ENCODE measurements around the gene GPR158.
A peak's percentile ranks its signal among the peaks of the same experiment; 100 is the strongest.

Gene GPR158

DNA sequence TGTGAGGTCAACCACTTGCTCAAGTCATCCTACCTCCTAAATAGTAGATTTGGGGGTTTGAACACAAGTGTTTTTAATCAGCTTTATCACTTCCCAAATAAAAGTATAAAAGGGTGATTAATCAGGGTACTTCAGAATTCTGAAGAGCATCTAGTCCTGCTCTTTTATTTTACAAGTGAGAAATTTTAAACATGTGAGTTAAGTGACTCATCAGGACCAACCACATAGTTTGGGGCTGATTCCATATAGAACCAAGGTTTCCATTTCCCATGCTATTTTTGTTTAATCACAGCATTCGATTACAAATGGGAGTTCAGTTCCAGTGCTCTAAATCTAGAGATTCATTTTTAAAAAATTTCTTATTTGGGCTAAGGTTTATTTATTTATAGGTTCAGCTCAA, 113.4 kb downstream of the GPR158 start:
- H3K4me3 ChIP-seq (ENCODE audit: low read length), result no peak overlapping the region
- TF ChIP-seq, protein P1, sequence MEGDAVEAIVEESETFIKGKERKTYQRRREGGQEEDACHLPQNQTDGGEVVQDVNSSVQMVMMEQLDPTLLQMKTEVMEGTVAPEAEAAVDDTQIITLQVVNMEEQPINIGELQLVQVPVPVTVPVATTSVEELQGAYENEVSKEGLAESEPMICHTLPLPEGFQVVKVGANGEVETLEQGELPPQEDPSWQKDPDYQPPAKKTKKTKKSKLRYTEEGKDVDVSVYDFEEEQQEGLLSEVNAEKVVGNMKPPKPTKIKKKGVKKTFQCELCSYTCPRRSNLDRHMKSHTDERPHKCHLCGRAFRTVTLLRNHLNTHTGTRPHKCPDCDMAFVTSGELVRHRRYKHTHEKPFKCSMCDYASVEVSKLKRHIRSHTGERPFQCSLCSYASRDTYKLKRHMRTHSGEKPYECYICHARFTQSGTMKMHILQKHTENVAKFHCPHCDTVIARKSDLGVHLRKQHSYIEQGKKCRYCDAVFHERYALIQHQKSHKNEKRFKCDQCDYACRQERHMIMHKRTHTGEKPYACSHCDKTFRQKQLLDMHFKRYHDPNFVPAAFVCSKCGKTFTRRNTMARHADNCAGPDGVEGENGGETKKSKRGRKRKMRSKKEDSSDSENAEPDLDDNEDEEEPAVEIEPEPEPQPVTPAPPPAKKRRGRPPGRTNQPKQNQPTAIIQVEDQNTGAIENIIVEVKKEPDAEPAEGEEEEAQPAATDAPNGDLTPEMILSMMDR (IDR thresholded peaks at IDR 0.05; ENCODE audit: insufficient read depth, low read depth, low read length, missing control alignments), result no peak
- no peak for DNase-seq (ENCODE audit: low read depth)

DNA sequence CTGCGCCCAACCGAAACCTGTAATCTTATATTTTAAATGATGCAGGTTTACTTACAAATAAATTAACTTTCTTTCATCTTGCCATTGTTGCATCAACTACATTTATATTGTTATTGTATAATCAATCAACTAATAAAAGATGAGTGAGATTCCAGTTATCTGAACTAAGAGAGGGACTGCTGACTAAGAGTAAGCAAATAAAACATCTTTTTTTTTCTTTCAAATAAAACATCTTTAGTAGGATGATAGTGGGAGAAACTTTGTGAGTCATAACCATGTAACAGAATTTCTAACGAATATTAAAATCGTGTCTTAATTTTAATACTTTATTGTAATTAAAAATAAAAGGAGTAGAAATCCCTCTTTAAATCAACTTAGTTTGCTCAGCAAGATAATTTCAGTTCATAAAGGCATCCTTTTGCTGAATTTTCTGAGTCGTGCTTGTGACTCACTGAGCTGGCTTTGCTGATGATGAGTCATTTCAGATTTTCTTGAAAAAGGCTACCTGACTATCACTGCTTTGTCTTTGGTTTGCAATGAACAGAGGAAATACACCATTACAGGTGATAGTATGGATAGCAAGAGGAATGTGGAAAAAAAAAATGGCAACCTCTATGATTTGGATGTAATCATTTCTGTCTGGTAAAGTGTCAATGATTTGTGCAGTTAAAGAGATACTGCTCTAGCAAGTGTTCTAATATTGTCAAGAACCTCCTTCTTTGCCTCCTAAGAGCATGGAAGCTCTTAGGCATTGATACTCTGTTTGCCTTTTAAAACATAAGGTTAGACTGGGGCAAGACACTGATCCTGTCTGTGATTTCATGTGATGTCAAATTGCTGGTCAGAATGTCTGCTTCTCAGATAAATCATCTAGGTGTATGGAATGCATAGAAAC, 119.5 kb downstream of the GPR158 start:
- H3K4me3 ChIP-seq (ENCODE audit: low read length), result no peak overlapping the region
- DNase-seq (ENCODE audit: low read depth), result peak; percentile 63
- TF ChIP-seq, protein P1 (IDR thresholded peaks at IDR 0.05; ENCODE audit: insufficient read depth, low read depth, low read length, missing control alignments), result no peak

DNA sequence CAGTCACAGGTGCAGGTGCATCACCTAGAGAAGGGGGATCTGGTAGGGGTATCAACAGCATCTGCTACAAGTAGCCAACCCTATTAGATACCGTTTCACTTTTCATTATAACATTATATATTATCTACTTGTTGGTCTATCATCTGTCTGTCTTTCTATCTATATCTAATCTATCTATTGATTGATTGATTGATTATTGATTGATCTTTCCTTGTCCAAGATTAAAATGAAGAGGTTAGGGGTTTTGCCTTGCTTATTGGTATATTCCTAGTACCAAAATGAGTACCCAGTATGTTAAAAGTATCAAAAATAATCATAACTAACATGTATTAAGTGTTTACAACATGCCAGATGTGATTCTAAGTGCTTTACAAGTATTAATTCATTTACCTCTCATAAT, 121.5 kb downstream of the GPR158 start:
- H3K4me3 ChIP-seq (ENCODE audit: low read length), result no peak overlapping the region
- TF ChIP-seq, protein P1 (IDR thresholded peaks at IDR 0.05; ENCODE audit: insufficient read depth, low read depth, low read length, missing control alignments), result no peak
- no peak for DNase-seq (ENCODE audit: low read depth)

DNA sequence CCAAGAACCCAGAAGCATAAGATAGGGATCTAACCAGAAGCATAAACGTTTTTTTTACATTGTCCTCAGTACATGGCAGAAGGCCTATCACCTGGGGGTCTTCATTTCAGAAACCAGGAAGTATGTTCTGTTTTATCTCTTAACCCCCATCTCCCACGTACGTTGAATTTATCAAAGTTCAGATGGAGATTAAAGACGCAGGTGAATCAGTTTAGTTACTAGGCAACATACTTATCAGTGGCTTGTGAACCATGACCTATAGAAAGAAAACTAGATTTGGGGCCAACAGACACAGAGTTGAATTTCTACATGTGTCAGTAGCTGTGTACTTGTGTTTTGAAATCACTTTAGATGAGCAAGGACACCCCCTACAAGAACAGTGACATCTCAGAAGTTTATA, 122.7 kb downstream of the GPR158 start:
- H3K4me3 ChIP-seq (ENCODE audit: low read length), result no peak overlapping the region
- DNase-seq (ENCODE audit: low read depth), result no peak
- TF ChIP-seq, protein P1 (IDR thresholded peaks at IDR 0.05; ENCODE audit: insufficient read depth, low read depth, low read length, missing control alignments), result no peak

DNA sequence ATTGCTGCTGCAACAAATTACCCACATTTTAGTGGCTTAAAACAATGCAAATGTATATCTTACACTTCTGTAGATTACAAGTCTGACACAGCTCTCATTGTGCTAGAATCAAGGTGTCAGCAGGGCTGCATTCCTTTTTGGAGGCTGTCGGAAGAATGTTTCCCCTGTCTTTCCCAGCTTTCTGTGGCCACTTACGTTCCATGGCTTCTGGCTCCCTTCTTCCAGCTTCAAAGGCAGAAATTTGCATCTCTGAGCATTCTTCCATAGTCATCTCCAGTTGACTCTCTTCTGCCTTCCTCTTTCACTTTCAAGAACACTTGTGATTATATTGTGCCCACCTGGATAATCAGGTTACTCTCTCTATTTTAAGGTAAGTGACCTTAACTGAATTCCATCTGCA, 125.3 kb downstream of the GPR158 start:
- DNase-seq (ENCODE audit: low read depth), result no peak
- TF ChIP-seq, protein P1 (IDR thresholded peaks at IDR 0.05; ENCODE audit: insufficient read depth, low read depth, low read length, missing control alignments), result no peak
- no peak overlapping the region for H3K4me3 ChIP-seq (ENCODE audit: low read length)

DNA sequence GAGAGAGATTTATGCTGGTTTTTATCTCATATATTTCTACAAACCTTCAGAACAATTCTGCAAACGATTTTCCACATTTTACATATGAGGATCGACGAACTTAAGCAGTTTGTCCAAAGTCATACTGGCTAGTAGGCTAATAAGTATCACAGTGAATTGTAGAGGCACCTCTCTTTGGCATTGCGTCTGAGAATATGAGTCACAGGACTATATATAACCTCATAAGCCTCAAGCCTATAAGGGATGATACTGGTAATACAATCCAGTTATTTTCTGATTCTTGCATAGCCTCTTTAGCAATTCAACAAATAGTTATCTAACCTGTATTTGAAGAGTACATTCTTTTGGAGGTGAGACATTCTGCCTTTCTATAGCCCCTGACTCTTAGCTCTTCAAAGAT, 129.8 kb downstream of the GPR158 start:
- no peak overlapping the region for H3K4me3 ChIP-seq (ENCODE audit: low read length)
- DNase-seq (ENCODE audit: low read depth), result peak; percentile 11
- TF ChIP-seq, protein P1 (IDR thresholded peaks at IDR 0.05; ENCODE audit: insufficient read depth, low read depth, low read length, missing control alignments), result no peak

DNA sequence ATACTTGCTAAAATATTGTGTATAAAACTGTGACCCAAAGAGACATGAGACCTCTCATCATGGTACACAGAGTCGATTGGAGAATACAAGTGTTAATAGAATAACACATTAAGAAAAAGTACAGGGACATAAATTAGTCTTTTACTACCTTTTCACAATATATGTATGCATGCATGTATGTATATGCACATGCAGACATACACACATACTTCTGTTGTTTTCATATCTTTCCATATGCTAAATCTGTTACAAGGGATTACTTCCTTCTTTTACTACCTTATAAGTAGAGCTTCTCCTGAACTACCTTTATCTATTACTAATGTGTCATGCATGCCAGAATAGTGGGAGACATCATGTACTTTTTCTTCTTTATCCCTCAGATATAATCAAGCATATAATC, 131.6 kb downstream of the GPR158 start:
- DNase-seq (ENCODE audit: low read depth), result no peak
- no peak overlapping the region for H3K4me3 ChIP-seq (ENCODE audit: low read length)
- TF ChIP-seq, protein P1 (IDR thresholded peaks at IDR 0.05; ENCODE audit: insufficient read depth, low read depth, low read length, missing control alignments), result no peak

Measured in epithelial cell of esophagus (primary cell).